Stimulated activated CD4-positive, alpha-beta T cell treated with anti-CD3 and anti-CD28 coated beads, TNF-alpha, amount 100 ng/mL, for 24 hours (primary cell): ENCODE measurements around the gene ENTR1.
A peak's percentile ranks its signal among the peaks of the same experiment; 100 is the strongest.

ENCODE experiments used
- DNase-seq, 3 experiments: peaks; one replicate each; pipeline ENCODE4 v3.0.0-alpha.2; 2020; ENCODE audit warnings: low read depth in 3 of 3

The ENTR1 gene

GRCh38 chr9:136410500-136411287 lies at the start of gene ENTR1, which contains the start of gene PMPCA:
TSS of gene ENTR1 (minus strand) at chr9:136410614. CDS start at chr9:136410397, 217 bp downstream.
TSS of gene PMPCA (plus strand) at chr9:136410658. CDS start at chr9:136410669, 11 bp downstream.
- DNase-seq = peak; percentile 92 to 97 (median 95)

- no peak for DNase-seq
These were observed 49.0 kb upstream of the ENTR1 start for GRCh38 chr9:136459425-136459824.

- DNase-seq = no peak
These were observed 46.9 kb upstream of the ENTR1 start for GRCh38 chr9:136457326-136457725.

- no peak for DNase-seq
These were observed 45.8 kb upstream of the ENTR1 start for GRCh38 chr9:136456258-136456657.

- DNase-seq = no peak
These were observed 44.9 kb upstream of the ENTR1 start for GRCh38 chr9:136455043-136456002.

- no peak for DNase-seq
These were observed 43.8 kb upstream of the ENTR1 start for GRCh38 chr9:136454026-136454796.

- DNase-seq = no peak
These were observed 42.9 kb upstream of the ENTR1 start for GRCh38 chr9:136453326-136453725.

GRCh38 chr9:136451221-136451877 lies 40.9 kb upstream of the ENTR1 start:
- DNase-seq = no peak

GRCh38 chr9:136448655-136449054 lies 38.2 kb upstream of the ENTR1 start:
- no peak for DNase-seq

- DNase-seq = no peak
These were observed 36.9 kb upstream of the ENTR1 start for GRCh38 chr9:136447173-136447778.

GRCh38 chr9:136445799-136446198 lies 35.4 kb upstream of the ENTR1 start:
- no peak for DNase-seq

GRCh38 chr9:136444102-136444501 lies 33.7 kb upstream of the ENTR1 start:
- DNase-seq = no peak

- no peak for DNase-seq
These were observed 33.3 kb upstream of the ENTR1 start for GRCh38 chr9:136443687-136444086.

GRCh38 chr9:136443087-136443486 lies 32.7 kb upstream of the ENTR1 start:
- no peak for DNase-seq

GRCh38 chr9:136442265-136442664 lies 31.9 kb upstream of the ENTR1 start:
- no peak for DNase-seq

GRCh38 chr9:136441681-136442245 lies 31.3 kb upstream of the ENTR1 start:
- no peak for DNase-seq

GRCh38 chr9:136441191-136441680 lies 30.8 kb upstream of the ENTR1 start:
- no peak for DNase-seq

- peak; percentile 59 to 79 (median 70) for DNase-seq
These were observed 29.3 kb upstream of the ENTR1 start, which contains the start of gene INPP5E for GRCh38 chr9:136439481-136440408. TSS of gene INPP5E (minus strand) at chr9:136439845. CDS start at chr9:136439419, 426 bp downstream.
